BE2C (cell line): ENCODE data around the gene RGS10.
A peak's percentile ranks its signal among the peaks of the same experiment; 100 is the strongest.

Experiments used
- DNase-seq: peaks from one replicate; pipeline ENCODE4 v3.0.0-alpha.2; 2020
- H3K27me3 ChIP-seq: fragments of 250-450 bp; sonication (Bioruptor Pico); 2 replicates; pipeline ENCODE4 v1.5.1; 2020; ENCODE audit warnings: mild to moderate bottlenecking
- H3K36me3 ChIP-seq: fragments of 250-450 bp; sonication (Bioruptor Pico); 2 replicates; pipeline ENCODE4 v1.5.1; 2020; ENCODE audit warnings: mild to moderate bottlenecking
- H3K4me1 ChIP-seq: fragments of 250-450 bp; sonication (Bioruptor Pico); 2 replicates; pipeline ENCODE4 v1.5.1; 2020
- H3K4me3 ChIP-seq: 2 replicates; pipeline ENCODE4 v1.5.1; 2011; ENCODE audit warnings: low read depth, low read length
- H3K9me3 ChIP-seq: fragments of 250-450 bp; sonication (Bioruptor Pico); 2 replicates; pipeline ENCODE4 v1.5.1; 2020
- TF ChIP-seq, protein P1 (sequence below): IDR thresholded peaks from 2 replicates; pipeline ENCODE4 v1.5.1; 2012; ENCODE audit warnings: mild to moderate bottlenecking, low read depth, low read length

RGS10 gene

DNA sequence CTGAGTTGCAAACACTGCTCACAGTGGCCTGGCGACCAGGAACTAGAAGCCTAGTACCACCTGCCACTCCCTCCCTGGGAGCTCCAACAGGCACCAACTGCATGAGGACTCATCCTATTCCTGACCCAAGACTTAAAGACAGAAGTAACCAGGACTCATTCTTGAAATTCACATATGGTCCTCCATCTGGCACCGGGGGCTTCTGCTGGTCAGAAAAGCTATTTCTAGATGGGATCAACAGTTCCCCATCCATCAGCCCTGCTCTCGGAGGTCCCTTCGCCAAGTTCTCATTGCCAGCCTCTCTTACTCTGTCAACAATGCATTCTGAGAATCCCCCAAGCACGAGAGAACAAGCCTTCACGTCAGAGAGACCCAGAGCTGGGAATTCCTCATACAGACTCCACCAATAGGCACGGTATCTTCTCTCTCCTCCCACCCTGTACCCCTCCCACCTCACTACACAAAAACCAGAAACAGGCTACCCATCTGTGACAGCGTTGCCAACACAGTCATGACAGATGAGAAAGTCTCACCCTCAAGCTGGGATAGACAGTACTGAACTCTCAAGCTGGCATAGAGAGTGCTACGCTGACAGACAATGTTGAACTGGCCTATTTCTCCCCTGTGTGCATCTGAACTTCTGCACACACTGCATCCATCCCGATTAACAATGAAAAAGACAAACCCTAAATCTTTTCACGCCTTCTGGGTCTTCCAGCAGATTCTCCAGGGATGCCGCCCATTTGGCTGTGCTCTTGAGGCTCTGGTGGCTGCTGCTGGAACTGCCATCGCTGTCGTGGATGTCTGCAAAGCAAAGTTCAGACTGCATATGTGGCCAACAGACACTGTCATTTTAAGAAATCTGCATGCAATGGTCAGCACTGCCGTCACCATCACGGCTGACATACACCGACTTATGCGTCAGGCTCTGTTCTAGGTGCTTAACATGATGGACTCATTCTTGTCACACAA, 15.6 kb downstream of the RGS10 start:
- no peak for DNase-seq
- Histone ChIP-seq H3K4me1 (no peaks in the 10 kb centered on the region), H3K9me3 (no peaks in the 10 kb centered on the region), H3K36me3 (no peaks in the 10 kb centered on the region), H3K27me3 (no peaks in the 10 kb centered on the region), H3K4me3 (no peak overlapping the region)
- TF ChIP-seq, protein P1, sequence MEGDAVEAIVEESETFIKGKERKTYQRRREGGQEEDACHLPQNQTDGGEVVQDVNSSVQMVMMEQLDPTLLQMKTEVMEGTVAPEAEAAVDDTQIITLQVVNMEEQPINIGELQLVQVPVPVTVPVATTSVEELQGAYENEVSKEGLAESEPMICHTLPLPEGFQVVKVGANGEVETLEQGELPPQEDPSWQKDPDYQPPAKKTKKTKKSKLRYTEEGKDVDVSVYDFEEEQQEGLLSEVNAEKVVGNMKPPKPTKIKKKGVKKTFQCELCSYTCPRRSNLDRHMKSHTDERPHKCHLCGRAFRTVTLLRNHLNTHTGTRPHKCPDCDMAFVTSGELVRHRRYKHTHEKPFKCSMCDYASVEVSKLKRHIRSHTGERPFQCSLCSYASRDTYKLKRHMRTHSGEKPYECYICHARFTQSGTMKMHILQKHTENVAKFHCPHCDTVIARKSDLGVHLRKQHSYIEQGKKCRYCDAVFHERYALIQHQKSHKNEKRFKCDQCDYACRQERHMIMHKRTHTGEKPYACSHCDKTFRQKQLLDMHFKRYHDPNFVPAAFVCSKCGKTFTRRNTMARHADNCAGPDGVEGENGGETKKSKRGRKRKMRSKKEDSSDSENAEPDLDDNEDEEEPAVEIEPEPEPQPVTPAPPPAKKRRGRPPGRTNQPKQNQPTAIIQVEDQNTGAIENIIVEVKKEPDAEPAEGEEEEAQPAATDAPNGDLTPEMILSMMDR: peak; percentile 46

DNA sequence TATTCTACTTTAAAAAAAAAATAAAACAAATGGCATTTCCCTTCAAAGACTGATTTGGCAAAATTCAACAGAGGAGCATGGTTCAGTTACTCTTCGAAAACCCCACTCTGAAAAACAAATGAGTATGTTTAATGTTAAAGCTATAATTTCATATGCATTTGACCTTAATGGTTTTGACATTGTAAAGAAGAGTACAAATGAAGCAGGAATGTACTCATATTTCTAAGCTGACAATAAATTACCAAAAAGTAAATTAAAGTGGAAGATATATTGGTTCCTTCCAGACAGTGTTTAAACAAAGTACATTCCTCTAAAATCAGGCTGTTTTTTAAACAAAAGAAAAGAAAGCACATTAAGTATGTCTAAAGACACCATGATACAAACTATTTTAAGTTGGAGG, 16.4 kb downstream of the RGS10 start:
- no peak overlapping the region for H3K4me3 ChIP-seq
- H3K4me1 ChIP-seq: no peaks in the 10 kb centered on the region
- H3K9me3 ChIP-seq: no peaks in the 10 kb centered on the region
- TF ChIP-seq, protein P1: no peak
- no peaks in the 10 kb centered on the region for H3K27me3 ChIP-seq
- no peak for DNase-seq
- H3K36me3 ChIP-seq: no peaks in the 10 kb centered on the region

DNA sequence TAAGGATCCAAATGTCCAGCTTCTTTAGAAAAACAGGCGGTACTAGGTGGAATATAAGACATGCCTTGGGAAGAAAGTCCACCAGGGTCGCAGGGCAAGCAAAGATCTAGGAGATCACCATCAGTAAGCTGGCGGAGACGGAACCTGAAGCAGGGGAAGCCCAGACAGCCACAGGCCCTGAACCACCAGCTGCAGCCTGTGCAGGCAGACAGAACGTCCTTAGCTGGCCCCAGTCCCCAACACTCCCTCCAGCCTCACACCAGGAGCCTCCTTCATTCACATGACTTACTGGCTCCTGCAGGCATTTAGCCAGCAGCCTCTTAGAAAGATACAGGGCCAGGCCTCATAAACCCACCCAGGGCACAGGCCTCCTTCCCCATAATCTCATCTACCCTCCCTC, 17.4 kb downstream of the RGS10 start:
- TF ChIP-seq, protein P1: no peak
- H3K27me3 ChIP-seq: no peaks in the 10 kb centered on the region
- no peaks in the 10 kb centered on the region for H3K4me1 ChIP-seq
- DNase-seq: no peak
- H3K4me3 ChIP-seq: no peak overlapping the region
- no peaks in the 10 kb centered on the region for H3K9me3 ChIP-seq
- no peaks in the 10 kb centered on the region for H3K36me3 ChIP-seq

DNA sequence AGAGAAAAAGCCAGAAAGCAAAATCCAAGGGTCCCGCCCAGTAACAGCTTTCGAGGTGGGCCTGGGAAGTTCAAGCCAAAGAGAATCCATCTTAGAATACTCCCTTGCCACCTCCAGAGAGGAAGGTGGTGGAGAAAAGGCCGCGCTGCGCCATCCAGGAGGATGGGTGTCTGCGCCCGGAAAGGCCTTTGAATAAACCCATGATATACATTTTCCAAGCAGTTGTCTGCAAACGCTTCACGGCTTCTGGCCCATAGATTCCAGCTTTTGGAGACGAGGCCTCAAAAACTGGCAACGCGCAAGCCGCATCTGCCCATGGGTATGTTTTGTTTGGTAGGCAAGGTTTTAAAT, 17.8 kb downstream of the RGS10 start:
- no peaks in the 10 kb centered on the region for H3K27me3 ChIP-seq
- H3K4me1 ChIP-seq: no peaks in the 10 kb centered on the region
- H3K36me3 ChIP-seq: no peaks in the 10 kb centered on the region
- H3K9me3 ChIP-seq: no peaks in the 10 kb centered on the region
- TF ChIP-seq, protein P1: no peak
- no peak overlapping the region for H3K4me3 ChIP-seq
- DNase-seq: no peak

DNA sequence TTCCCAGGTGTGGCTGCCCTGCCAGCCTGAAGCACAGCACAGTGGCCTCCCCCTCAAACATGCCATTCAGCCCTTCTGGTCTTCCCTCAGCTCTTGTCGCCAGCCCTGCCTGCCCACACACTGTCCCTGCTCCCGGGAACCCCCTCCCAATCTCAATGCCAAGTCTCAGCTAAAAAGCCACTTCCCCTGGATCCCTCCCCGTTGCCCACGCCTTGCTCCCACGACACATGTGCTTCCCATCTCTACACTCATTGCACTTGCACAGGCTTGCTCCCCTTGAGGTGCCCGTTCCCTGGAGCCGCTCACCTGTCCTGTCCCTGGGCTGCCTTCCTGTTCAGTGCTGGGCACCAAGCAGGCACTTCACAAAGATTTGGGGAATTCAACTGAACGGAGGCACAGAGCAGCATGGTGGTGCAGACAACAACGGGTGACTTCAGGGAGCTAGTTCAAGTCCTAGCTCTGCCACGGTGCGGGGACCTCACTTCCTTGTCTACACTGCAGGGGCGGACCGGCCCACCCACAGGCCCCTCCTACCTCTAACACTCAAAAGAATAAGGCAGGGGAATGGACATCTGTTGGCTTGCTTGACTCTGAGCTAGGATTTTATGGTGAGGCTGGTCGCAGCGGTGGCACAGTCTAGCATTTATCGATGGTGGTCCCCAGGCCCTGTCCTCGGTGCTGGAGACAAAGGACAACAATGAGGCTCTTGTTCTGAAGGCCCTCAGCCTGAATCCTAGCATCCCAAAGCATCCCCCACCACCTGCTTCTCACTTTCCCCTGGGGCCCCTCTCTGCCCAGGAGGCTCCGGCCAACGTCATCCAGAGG, 18.4 kb downstream of the RGS10 start:
- no peak overlapping the region for H3K4me3 ChIP-seq
- H3K9me3 ChIP-seq: no peaks in the 10 kb centered on the region
- DNase-seq: no peak
- H3K27me3 ChIP-seq: no peaks in the 10 kb centered on the region
- TF ChIP-seq, protein P1: no peak
- no peaks in the 10 kb centered on the region for H3K36me3 ChIP-seq
- no peaks in the 10 kb centered on the region for H3K4me1 ChIP-seq
